ENCODE measurements around the gene CADM1.

DNA sequence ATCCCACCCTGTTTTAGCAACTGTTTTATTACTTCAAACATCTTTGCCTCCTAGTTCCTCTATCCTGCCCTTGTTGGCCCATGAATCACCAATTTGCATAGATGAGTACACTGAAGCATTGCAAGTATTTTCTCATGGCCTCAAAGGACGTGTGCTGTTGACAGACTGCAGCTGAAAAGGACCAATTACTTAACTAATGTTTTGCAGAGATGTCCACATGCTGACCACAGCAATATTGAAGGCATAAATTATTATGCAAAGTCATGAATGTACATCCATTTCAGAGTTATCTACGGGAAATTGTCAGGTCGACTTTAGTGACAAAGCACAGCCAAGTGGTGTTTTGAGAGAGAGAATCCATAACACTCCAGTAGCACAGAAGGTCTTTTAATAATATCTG lies 64.8 kb downstream of the CADM1 start:
- no peak for TF ChIP-seq EZH2 (IDR thresholded peaks at IDR 0.05; ENCODE audit: borderline replicate concordance, control insufficient read depth, low read depth, low read length)
- TF ChIP-seq ZNF622 (IDR thresholded peaks at IDR 0.05) = no peak
- TF ChIP-seq SIX5 (IDR thresholded peaks at IDR 0.05; ENCODE audit: low read depth, low read length, severe bottlenecking) = no peak
- no peak for TF ChIP-seq POLR2AphosphoS5 (IDR thresholded peaks at IDR 0.05; ENCODE audit: low read length)
- TF ChIP-seq CTCF (IDR thresholded peaks at IDR 0.05 in 2 of 3, conservative IDR thresholded peaks at IDR 0.05 in 1 of 3; ENCODE audit: control insufficient read depth in 2 of 3, extremely low read depth in 1 of 3, insufficient read depth in 1 of 3, low read depth in 3 of 3, low read length in 3 of 3) = no peak
- TF ChIP-seq MYC (IDR thresholded peaks at IDR 0.05; ENCODE audit: insufficient read depth, insufficient read length, insufficient replicate concordance, low read length, severe bottlenecking) = no peak
- TF ChIP-seq SUZ12 (IDR thresholded peaks at IDR 0.05; ENCODE audit: unreplicated experiment) = no peak
- TF ChIP-seq RAD21 (IDR thresholded peaks at IDR 0.05; ENCODE audit: insufficient read depth, low read depth, low read length) = no peak
- TF ChIP-seq FOXM1 (IDR thresholded peaks at IDR 0.05; ENCODE audit: low read depth, low read length) = no peak
- TF ChIP-seq IRF3 (IDR thresholded peaks at IDR 0.05) = no peak
